Endothelial cell of umbilical vein (primary cell): ENCODE data around the gene NFIA. TPM values are rescaled to one million over a fixed set of nuclear protein-coding genes. Genes with fewer than 3 reads are reported as not detected.

Experiments
- BruUV-seq: library from RNA; stranded (reverse); fragments of 400-500 nt; replicated peaks from 2 replicates; lab custom pipeline; 2021; lab: Mats Ljungman, UMichigan
- CTCF ChIA-PET: fragments of 300-600, 350-600 bp; sonication (Branson Sonifier 250); formaldehyde crosslinking; loops from one replicate; lab custom pipeline; 2021; ENCODE audit warnings: antibody characterized with exemption, inconsistent platforms; lab: Charles Lee
- POLR2A ChIA-PET: fragments of 300-600, 350-600 bp; sonication (Branson Sonifier 250); formaldehyde crosslinking; loops from one replicate; lab custom pipeline; 2021; ENCODE audit warnings: antibody characterized with exemption, inconsistent platforms; lab: Charles Lee
- DNase-seq: peaks from one replicate; pipeline ENCODE4 v3.0.0-alpha.2; 2011; ENCODE audit warnings: low read depth, low spot score
- FAIRE-seq: peaks from 2 replicates; lab custom pipeline; 2011; peaks lifted over from hg19 to GRCh38; lab: Jason Lieb, UNC
- H2AFZ ChIP-seq: 2 replicates; pipeline ENCODE4 v1.6.0; 2012; ENCODE audit warnings: low read depth, low read length, control low read depth, inconsistent platforms
- H3K27ac ChIP-seq: 2 replicates; pipeline ENCODE4 v1.5.1; 2011; ENCODE audit warnings: low read depth, mild to moderate bottlenecking, control low read depth, low read length, moderate library complexity; ENCODE audit not compliant: insufficient read depth
- H3K27me3 ChIP-seq, 2 experiments: 2 replicates each; pipeline versions ENCODE4 v1.6.0 to v1.6.1; 2011; ENCODE audit warnings: low read length in 2 of 2, mixed read lengths in 1 of 2; ENCODE audit not compliant: control insufficient read depth in 2 of 2, insufficient read depth in 2 of 2
- H3K36me3 ChIP-seq, 2 experiments: 2 replicates in 1 of 2; 3 replicates in 1 of 2; pipeline ENCODE4 v1.5.1; 2011; ENCODE audit warnings: low read length in 2 of 2, mild to moderate bottlenecking in 1 of 2, moderate library complexity in 1 of 2; ENCODE audit not compliant: control insufficient read depth in 2 of 2, insufficient read depth in 2 of 2; ENCODE audit errors: extremely low read depth in 1 of 2
- H3K4me1 ChIP-seq: 3 replicates; pipeline ENCODE4 v1.5.1; 2011; ENCODE audit warnings: mild to moderate bottlenecking, low read length; ENCODE audit not compliant: control insufficient read depth, insufficient read depth; ENCODE audit errors: extremely low read depth
- H3K4me2 ChIP-seq: 2 replicates; pipeline ENCODE4 v1.6.1; 2011; ENCODE audit warnings: low read length, control low read depth, mixed read lengths; ENCODE audit not compliant: insufficient read depth
- H3K4me3 ChIP-seq, 3 experiments: fragments of 200-600 bp in 1 of 3; sonication (generic), shearing (Covaris generic) in 1 of 3; replicated peaks in 1 of 3; 2 replicates each; pipeline ENCODE4 v1.5.1; 2011 to 2016; ENCODE audit warnings: control low read depth in 3 of 3, low read length in 3 of 3, mild to moderate bottlenecking in 2 of 3, inconsistent platforms in 1 of 3, low read depth in 1 of 3, moderate library complexity in 1 of 3; ENCODE audit not compliant: insufficient read depth in 1 of 3
- H3K79me2 ChIP-seq: 2 replicates; pipeline ENCODE4 v1.6.0; 2012; ENCODE audit warnings: low read length, inconsistent platforms; ENCODE audit not compliant: control insufficient read depth, insufficient read depth
- H3K9ac ChIP-seq: replicated peaks from 2 replicates; pipeline ENCODE3; 2011; ENCODE audit warnings: low read length, control low read depth; ENCODE audit not compliant: insufficient read depth; ENCODE audit errors: extremely low read depth
- H3K9me1 ChIP-seq: replicated peaks from 3 replicates; pipeline ENCODE4 v1.6.0; 2011; ENCODE audit warnings: mild to moderate bottlenecking, low read length; ENCODE audit not compliant: control insufficient read depth, insufficient read depth; ENCODE audit errors: extremely low read depth
- H3K9me3 ChIP-seq: replicated peaks from 2 replicates; pipeline ENCODE4 v1.5.1; 2012; ENCODE audit warnings: low read length, inconsistent platforms; ENCODE audit not compliant: control insufficient read depth, insufficient read depth
- H4K20me1 ChIP-seq: replicated peaks from 2 replicates; pipeline ENCODE3; 2011; ENCODE audit warnings: mild to moderate bottlenecking, low read length; ENCODE audit not compliant: control insufficient read depth, insufficient read depth; ENCODE audit errors: extremely low read depth
- CTCF ChIP-seq, 2 donors: IDR thresholded peaks; 1 replicate in 1 of 2; 2 replicates in 1 of 2; pipeline ENCODE4 v1.5.1; 2011; ENCODE audit warnings: low read length in 2 of 2, mild to moderate bottlenecking in 2 of 2, moderate library complexity in 2 of 2, control low read depth in 1 of 2, inconsistent platforms in 1 of 2, low read depth in 1 of 2; ENCODE audit not compliant: insufficient read depth in 1 of 2; ENCODE audit errors: extremely low read depth in 1 of 2
- EZH2 ChIP-seq: IDR thresholded peaks from 2 replicates; pipeline ENCODE4 v1.6.1; 2012; ENCODE audit warnings: borderline replicate concordance, low read depth, mild to moderate bottlenecking, moderate library complexity, low read length, inconsistent platforms; ENCODE audit not compliant: severe bottlenecking
- FOS ChIP-seq: IDR thresholded peaks from 2 replicates; pipeline ENCODE4 v1.6.1; 2011; ENCODE audit warnings: mild to moderate bottlenecking, low read length, moderate library complexity, borderline replicate concordance; ENCODE audit not compliant: insufficient read depth
- GATA2 ChIP-seq: IDR thresholded peaks from 2 replicates; pipeline ENCODE4 v1.7.0; 2011; ENCODE audit warnings: low read depth, mild to moderate bottlenecking, moderate library complexity, mixed read lengths, low read length; ENCODE audit not compliant: insufficient read length, insufficient read depth
- JUN ChIP-seq: IDR thresholded peaks from 2 replicates; pipeline ENCODE4 v1.6.1; 2011; ENCODE audit warnings: borderline replicate concordance, low read depth; ENCODE audit not compliant: insufficient read length, insufficient read depth
- MAX ChIP-seq: IDR thresholded peaks from 2 replicates; pipeline ENCODE4 v1.6.1; 2011; ENCODE audit not compliant: insufficient read depth, insufficient read length
- MYC ChIP-seq: IDR thresholded peaks from one replicate; pipeline ENCODE4 v1.6.1; 2011; ENCODE audit warnings: mild to moderate bottlenecking, low read depth, low read length
- POLR2A ChIP-seq: IDR thresholded peaks from 2 replicates; pipeline ENCODE4 v1.6.1; 2012; ENCODE audit warnings: low read depth, mild to moderate bottlenecking, control low read depth, low read length
- POLR2AphosphoS5 ChIP-seq: IDR thresholded peaks from 2 replicates; pipeline ENCODE4 v1.6.1; 2012; ENCODE audit warnings: low read depth, mild to moderate bottlenecking, control low read depth, low read length, moderate library complexity; ENCODE audit not compliant: insufficient read depth
- dilution Hi-C: fragments of 300-500 bp; cut with MboI; formaldehyde crosslinking; loops from one replicate; pipeline ENCODE4 v1.15.0; 2019; ENCODE audit warnings: low sequenced_read_pairs; ENCODE audit not compliant: extremely low pct_ligation_motif_present
- intact Hi-C: fragments of 100-400 bp; cut with micrococcal nuclease; formaldehyde crosslinking; loops from one replicate; pipeline ENCODE4 v1.10.0; 2022
- polyA plus RNA-seq, 4 experiments: library from polyadenylated mRNA; depleted of rRNA in 3 of 4; stranded (reverse) in 3 of 4; unstranded in 1 of 4; fragments of >200 nt; gene quantifications; 2 replicates each; pipeline versions ENCODE4 v1.2.1 to v1.2.3, GENCODE V29; 2011 to 2012; ENCODE audit warnings: missing spikeins in 1 of 4
- total RNA-seq: library from RNA; stranded (reverse); gene quantifications from 2 replicates; pipeline ENCODE4 v1.2.3, GENCODE V29; 2021

The NFIA gene
- total and polyA plus RNA-seq, 2 donors (not counting 3 experiments of a cell fraction or from before 2014, with no cell fraction given), result 25.5 to 47.0 TPM

- Histone ChIP-seq H3K4me3 (no peak overlapping the region), H3K36me3 (no peaks in the 10 kb centered on the region), H3K9me1 (no peaks in the 10 kb centered on the region), H3K9ac (no peak overlapping the region), H3K27ac (no peak overlapping the region), H3K4me1 (peaks cover 23% of the 10 kb centered on the region), H3K79me2 (peaks cover 14% of the 10 kb centered on the region), H2AFZ (no peak overlapping the region), H3K4me2 (no peak overlapping the region), H3K27me3 (no peaks in the 10 kb centered on the region), H3K9me3 (no peaks in the 10 kb centered on the region), H4K20me1 (no peaks in the 10 kb centered on the region)
- DNase-seq, result no peak
- intact Hi-C loops (loop anchor here (5.0 kb wide), 1 partner anchor 157 kb away; no protein-coding TSS in a partner anchor), dilution Hi-C loops (no loop called here)
- CTCF ChIA-PET, result interaction anchor here (0.7 to 1.8 kb wide), 4 partner anchors 8 to 280 kb away, joined by 3 to 6 read pairs (median 4); no protein-coding TSS in a partner anchor
- no TSS peak for BruUV-seq
- TF ChIP-seq MAX (no peak), JUN (no peak), MYC (no peak), POLR2AphosphoS5 (no peak), EZH2 (no peak), POLR2A (no peak), GATA2 (no peak), FOS (no peak), CTCF (IDR thresholded peaks at IDR 0.05; ENCODE audit: extremely low read depth in 1 of 2, insufficient read depth in 1 of 2, low read depth in 1 of 2, low read length in 2 of 2) (no peak)
- POLR2A ChIA-PET, result no interaction called here
- FAIRE-seq, result no peak
These were observed 48.1 kb downstream of the NFIA start for GRCh38 chr1:61130338-61131000.
